ENCODE results near the gene ACTG2. TPM values are rescaled to one million over a fixed set of nuclear protein-coding genes. Genes with fewer than 3 reads are reported as not detected.

The ACTG2 gene
- total RNA-seq, 1 experiment from 2014 or later: 0.23 TPM

- in situ Hi-C loops (cut with HindIII; ENCODE audit: low pct_unique_long_range_greater_than_20kb, low sequenced_read_pairs) (no loop called here), intact Hi-C loops (cut with micrococcal nuclease; ENCODE audit: unreplicated experiment) (no loop called here)
- H3K9me3 ChIP-seq (ENCODE audit: control insufficient read depth, insufficient read depth, low read depth, low read length): no peaks in the 10 kb centered on the region
- DNase-seq (ENCODE audit: low read depth, low spot score): no peak
- ChIA-PET CTCF (no interaction called here), POLR2A (no interaction called here)
- H3K27me3 ChIP-seq (ENCODE audit: control insufficient read depth, insufficient read depth, low read length): no peaks in the 10 kb centered on the region
- TF ChIP-seq TCF7L2 (IDR thresholded peaks at IDR 0.05; ENCODE audit: low read depth, low read length) (no peak), REST (IDR thresholded peaks at IDR 0.05; ENCODE audit: insufficient read depth in 1 of 2, low read depth in 2 of 2, low read length in 1 of 2) (no peak), CTCF (IDR thresholded peaks at IDR 0.05) (no peak), SIN3A (IDR thresholded peaks at IDR 0.05; ENCODE audit: borderline replicate concordance, insufficient read depth, low read depth, low read length) (no peak), POLR2AphosphoS5 (IDR thresholded peaks at IDR 0.05; ENCODE audit: low read depth, low read length) (no peak)
- H3K27ac ChIP-seq (ENCODE audit: low read length): no peak overlapping the region
- ATAC-seq: no peak
- H3K4me1 ChIP-seq (ENCODE audit: control insufficient read depth, insufficient read depth, low read length): no peaks in the 10 kb centered on the region
- H3K4me3 ChIP-seq (ENCODE audit: low read depth in 2 of 2, low read length in 2 of 2): no peak overlapping the region
- peaks cover 15% of the 10 kb centered on the region for H3K36me3 ChIP-seq (ENCODE audit: control insufficient read depth, insufficient read depth, low read length)
- BruUV-seq (replicated peaks): no TSS peak
These were observed 36.6 kb upstream of the ACTG2 start for GRCh38 chr2:73856214-73856613.

DNA sequence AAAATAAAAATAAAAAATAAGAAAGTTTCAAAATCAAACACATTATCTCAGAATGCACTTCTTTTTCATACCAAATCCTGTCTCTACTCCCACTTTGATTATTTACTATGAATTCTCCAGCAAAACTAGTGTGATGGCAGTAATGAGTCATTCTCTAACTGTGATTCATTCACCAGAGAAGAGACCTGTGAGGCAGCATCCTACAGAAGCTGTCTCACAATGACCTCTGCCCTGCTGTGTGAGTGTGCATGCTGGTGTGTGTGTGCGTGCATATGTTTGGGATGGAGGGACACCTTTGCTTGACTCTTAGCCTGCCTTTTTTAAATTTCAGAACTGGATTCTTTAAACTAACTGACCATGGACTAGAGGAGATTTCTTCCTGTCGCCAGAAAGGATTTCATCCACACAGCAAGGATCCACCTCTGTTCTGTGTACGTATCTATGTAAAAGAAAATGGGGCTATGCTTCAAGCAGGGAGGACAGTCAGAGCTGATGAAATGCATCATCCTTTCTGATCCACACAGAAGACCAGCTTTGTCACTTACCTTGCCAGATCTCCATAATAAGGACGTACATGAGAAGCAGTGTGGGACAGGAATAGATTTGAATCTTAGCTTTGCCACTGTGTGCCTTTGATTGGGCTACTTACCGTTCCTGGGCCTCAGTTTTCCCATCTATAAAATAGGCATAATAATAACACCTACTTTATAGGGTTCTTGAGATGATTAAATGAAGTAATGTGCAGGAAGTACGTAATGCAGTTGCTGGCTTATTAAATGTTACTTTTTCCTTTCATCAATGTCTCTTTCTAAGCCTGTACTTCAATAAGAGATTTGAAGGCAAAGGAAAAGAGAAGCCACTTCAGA is 32.9 kb upstream of the ACTG2 start:
- no peaks in the 10 kb centered on the region for H3K27me3 ChIP-seq (ENCODE audit: control insufficient read depth, insufficient read depth, low read length)
- in situ Hi-C loops (cut with HindIII; ENCODE audit: low pct_unique_long_range_greater_than_20kb, low sequenced_read_pairs) (no loop called here), intact Hi-C loops (cut with micrococcal nuclease; ENCODE audit: unreplicated experiment) (no loop called here)
- no peak overlapping the region for H3K4me3 ChIP-seq (ENCODE audit: low read depth in 2 of 2, low read length in 2 of 2)
- no peaks in the 10 kb centered on the region for H3K4me1 ChIP-seq (ENCODE audit: control insufficient read depth, insufficient read depth, low read length)
- no peaks in the 10 kb centered on the region for H3K9me3 ChIP-seq (ENCODE audit: control insufficient read depth, insufficient read depth, low read depth, low read length)
- ChIA-PET POLR2A (no interaction called here), CTCF (no interaction called here)
- peaks cover 19% of the 10 kb centered on the region for H3K36me3 ChIP-seq (ENCODE audit: control insufficient read depth, insufficient read depth, low read length)
- H3K27ac ChIP-seq (ENCODE audit: low read length): no peak overlapping the region
- no TSS peak for BruUV-seq (replicated peaks)
- TF ChIP-seq REST (IDR thresholded peaks at IDR 0.05; ENCODE audit: insufficient read depth in 1 of 2, low read depth in 2 of 2, low read length in 1 of 2): no peak
- TF ChIP-seq SIN3A (IDR thresholded peaks at IDR 0.05; ENCODE audit: borderline replicate concordance, insufficient read depth, low read depth, low read length): no peak
- no peak for TF ChIP-seq CTCF (IDR thresholded peaks at IDR 0.05)
- TF ChIP-seq TCF7L2 (IDR thresholded peaks at IDR 0.05; ENCODE audit: low read depth, low read length): no peak
- no peak for TF ChIP-seq POLR2AphosphoS5 (IDR thresholded peaks at IDR 0.05; ENCODE audit: low read depth, low read length)
- ATAC-seq: peak; percentile 71; the same call in 1 of the 2 replicates
- peak; percentile 46 for DNase-seq (ENCODE audit: low read depth, low spot score)

Measured in Panc1 (cell line).